Measurements from ENCODE around the gene SOCS3. TPM values are rescaled to one million over a fixed set of nuclear protein-coding genes. Genes with fewer than 3 reads are reported as not detected.
"Not testable (repeated sequence)": the region's sequence is repeated elsewhere in the genome, so short reads cannot be mapped to it uniquely, and the experiment has no call there.

SOCS3 gene
- total RNA-seq, 1 experiment from 2014 or later: 166 TPM

DNA sequence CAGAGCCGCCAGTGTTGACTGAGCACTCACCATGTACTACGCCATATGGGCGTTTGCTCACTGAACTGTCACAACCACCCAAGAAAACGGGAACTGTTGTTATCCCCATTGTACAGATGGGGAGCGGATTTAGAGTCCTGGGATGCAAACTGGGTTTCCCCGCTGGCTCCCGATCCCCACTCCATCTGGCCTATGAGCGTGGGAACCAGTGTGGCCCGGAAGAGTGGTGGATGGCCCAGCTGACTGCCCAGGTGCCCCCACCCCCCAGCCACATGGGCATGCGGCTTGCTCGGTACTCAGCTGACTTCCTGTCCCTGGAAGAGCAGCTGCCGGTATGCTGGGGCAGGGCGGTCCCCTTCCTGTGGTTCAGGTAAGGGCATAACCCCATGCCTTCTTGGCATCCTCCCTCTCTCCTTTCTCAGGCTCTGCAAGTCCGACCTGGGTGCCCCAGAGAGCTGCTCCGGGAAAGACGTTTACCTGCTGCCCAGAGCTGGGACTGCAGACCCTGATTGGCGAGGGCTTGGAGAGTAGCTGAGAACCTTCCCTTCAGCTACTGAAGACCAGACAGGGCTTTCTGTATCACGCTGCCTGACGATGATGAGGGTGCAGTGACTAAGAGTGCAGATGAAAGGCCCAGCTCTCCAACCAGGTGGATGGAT lies 16.2 kb downstream of the SOCS3 start:
- no peak for DNase-seq (ENCODE audit: low read depth, low spot score)
- in situ Hi-C loops (cut with HindIII; ENCODE audit: low pct_unique_long_range_greater_than_20kb, low sequenced_read_pairs): no loop called here

DNA sequence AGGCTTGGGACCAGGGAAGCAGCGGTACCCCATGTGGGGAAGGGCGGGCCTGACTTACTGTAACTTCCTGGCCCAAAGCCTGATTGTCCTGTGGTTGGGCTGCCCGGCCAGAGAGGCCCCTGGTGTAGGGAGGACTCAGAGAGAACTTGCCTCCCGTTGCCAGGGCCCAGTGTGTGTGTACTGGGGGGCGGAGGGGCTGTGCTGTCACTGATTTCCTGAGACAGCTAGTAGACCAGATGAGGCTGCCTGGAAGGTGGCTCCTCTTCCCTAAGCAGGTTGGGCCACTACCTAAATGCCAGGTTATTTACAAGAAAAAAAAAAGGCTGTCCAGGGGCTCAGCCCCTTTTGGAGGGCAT lies 16.7 kb downstream of the SOCS3 start:
- DNase-seq (ENCODE audit: low read depth, low spot score): no peak
- in situ Hi-C loops (cut with HindIII; ENCODE audit: low pct_unique_long_range_greater_than_20kb, low sequenced_read_pairs): no loop called here

DNA sequence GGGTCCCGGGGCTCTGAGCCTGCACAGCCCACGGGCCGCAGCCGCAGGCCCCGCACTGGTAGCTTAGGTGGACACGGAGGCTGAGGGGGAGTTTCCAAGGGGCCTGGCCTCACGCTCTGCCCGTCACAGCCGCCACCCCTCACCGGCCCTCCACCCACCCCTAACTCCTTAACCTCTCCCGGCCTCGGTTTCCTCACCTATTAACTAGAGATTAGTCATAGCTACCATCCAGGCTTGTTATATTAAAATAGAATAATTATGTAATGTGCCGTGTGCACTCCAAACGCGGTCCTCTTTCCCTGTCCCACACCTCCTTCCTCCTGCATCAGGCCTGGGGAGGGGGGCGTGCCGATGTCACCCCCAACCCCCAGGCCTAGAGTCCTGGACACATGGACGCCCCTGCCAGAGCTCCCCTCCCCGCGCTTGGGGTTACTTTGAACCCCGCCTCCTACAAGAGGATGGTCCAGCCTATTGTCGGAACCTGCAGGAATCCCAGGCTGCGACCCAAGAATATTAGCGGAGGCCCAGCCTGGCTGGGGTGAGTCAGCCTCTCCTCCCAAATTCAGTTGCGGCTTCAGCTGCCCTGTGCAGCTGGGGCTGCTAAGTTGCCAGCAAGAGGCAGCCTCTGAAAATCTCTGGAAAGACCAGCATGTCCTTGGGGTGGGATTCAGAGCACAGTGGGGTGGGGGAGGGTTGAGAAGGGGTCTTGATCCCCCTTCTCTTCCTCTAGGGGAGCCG lies 17.3 kb downstream of the SOCS3 start:
- DNase-seq (ENCODE audit: low read depth, low spot score): no peak
- in situ Hi-C loops (cut with HindIII; ENCODE audit: low pct_unique_long_range_greater_than_20kb, low sequenced_read_pairs): no loop called here

DNA sequence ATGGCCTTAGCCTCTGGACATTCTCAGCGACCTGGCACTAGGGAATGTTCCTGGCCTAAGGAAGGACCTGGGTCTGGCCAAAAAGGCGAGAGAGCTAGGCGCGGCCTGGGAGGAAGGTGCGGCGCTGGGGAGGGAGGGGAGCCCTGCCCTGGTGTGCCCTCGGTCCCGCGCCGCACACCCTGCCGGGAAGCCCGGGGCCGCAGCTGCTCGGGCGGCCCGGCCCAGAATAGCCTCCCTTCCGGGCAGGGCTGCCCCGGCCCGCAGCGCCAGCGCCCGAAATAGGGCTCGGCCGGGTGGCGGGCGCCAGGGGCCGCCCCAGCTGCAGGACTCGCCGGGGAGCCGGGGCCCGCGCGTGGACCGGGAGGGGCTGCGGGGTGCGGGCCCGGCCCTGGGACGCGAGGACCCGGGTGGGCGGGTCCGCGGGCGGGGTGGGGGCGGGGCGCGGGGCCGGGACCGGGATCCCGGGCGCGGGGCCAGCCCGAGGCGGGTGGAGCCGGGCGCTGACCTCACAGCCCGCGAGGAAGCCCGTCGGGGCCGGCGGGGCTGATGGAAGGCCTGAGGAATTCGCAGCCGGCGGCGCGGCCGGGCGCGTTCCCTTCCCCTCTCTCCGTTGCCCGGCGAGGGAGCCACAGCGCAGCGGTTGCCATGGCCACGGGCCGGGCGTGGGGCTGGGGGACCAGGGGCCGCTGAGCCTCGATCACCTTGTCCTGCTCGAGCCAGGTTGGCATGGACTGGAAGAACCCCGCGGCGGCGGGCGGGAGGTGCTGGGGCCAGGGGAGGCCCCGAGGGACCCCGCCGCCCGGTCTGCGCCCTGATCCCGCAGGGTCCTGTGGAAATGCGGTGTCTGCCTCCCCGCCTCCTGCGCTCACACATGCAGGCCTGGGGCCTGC lies 18.1 kb downstream of the SOCS3 start:
- in situ Hi-C loops (cut with HindIII; ENCODE audit: low pct_unique_long_range_greater_than_20kb, low sequenced_read_pairs): no loop called here
- DNase-seq (ENCODE audit: low read depth, low spot score): no peak

DNA sequence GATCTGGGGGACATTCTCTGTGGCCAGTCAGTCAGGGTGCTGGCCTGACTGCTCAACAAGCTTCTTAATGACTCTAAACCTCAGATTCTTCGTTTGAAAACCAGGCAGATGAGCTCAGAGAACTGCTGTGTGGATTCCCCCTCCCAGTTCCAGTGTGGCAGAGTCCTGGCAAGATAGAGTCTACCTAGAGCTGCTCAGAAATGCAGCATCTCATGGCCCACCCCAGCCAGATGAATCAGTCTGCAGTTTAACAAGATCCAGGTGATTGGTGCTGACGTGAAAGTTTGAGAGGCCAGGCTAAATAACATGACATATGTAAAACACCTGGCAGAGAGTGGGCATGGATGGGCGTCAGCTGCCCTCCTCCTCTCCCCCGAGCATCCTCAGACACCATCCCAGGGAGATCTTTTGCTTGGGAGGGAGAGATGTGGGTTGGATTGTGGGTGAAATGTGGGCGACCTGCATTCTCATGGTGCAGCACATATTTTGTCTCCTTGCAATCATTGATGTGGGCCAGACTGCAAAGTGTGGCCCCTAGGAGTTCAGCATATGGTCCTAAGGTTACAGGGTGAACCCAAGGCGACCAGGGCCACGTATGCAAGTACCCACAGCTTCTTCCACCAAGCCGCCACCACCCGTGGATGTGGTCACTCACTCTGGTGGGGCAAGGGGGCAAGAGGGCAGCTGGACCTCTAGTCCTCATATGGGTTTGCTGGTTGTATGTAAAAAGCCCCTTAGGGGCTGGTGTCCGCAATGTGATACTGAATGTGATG lies 19.5 kb downstream of the SOCS3 start:
- no peak for DNase-seq (ENCODE audit: low read depth, low spot score)
- in situ Hi-C loops (cut with HindIII; ENCODE audit: low pct_unique_long_range_greater_than_20kb, low sequenced_read_pairs): no loop called here

DNA sequence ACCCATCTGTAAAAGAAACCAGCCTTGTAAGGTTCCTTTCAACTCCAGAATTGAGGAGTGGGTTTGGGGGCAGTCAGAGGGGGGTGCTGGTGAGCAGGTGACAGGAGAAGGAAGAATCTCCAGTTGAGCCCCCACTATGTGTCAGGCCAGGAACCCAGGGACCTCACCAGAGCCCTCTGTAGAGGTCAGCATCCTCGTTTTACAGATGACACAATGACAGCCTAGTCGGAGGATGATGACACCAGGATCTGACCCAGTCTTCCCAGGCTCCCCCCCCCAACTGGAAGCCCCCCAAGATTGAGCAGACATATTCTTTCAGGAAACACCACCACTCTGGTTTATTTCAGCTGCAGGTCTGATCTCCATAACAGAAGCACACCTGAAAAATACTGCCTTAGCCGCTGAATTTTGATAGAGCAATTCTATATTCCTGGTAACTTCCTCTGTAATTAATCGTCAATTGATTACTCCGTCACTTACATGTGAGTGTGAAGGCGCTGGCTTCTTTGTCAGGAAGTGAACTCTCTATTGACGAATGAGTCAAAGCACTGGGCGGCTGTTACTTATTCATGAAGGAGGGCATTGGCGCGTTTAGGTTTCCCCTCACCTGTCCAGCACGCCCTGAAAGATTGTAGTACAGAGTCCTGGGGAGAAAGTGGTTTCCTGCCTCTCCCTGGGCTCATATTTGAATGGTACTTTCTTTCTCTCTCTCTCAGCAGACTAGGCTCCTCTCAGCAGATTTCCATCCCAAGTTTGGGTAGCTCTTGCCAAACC lies 21.2 kb downstream of the SOCS3 start:
- in situ Hi-C loops (cut with HindIII; ENCODE audit: low pct_unique_long_range_greater_than_20kb, low sequenced_read_pairs): no loop called here
- no peak for DNase-seq (ENCODE audit: low read depth, low spot score)

DNA sequence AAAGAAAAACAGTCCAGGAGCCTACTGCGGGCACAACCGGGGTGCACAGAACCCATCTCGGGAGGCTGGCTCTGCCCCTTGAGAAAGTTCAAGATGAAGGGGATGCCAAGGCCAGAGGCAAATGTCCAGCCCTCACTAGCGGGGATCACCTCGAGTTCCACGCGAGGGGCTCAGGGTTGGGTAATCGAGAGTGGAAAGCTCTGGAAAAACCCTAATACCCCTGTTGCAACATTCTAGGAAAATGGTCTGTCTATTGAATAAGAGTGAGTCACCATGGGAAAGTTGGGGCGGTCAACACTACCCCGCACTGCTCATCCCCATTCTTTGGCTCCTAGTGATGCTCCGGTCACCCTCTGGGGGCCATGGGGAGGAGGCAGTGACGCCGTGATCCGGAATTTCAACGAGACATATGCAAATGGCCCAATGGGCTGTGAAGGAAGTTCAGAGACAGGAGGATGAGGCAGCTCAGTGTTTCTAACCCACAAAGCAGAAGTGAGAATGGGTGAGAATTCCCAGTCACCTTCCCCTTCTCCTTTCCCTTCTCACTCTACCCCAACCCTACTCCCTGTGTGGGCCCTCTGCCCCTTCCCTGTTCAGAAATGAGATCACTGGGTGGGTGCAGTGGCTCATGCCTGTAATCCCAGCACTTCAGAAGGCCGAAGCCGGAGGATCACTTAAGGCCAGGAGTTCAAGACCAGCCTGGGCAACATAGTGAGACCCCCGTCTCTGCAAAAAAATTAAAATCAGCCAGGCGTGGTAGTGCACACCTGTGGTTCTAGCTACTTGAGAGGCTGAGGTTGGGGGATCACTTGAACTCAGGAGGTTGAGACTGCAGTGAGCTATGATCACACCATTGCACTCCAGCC lies 22.4 kb downstream of the SOCS3 start:
- in situ Hi-C loops (cut with HindIII; ENCODE audit: low pct_unique_long_range_greater_than_20kb, low sequenced_read_pairs): no loop called here
- DNase-seq (ENCODE audit: low read depth, low spot score): no peak

DNA sequence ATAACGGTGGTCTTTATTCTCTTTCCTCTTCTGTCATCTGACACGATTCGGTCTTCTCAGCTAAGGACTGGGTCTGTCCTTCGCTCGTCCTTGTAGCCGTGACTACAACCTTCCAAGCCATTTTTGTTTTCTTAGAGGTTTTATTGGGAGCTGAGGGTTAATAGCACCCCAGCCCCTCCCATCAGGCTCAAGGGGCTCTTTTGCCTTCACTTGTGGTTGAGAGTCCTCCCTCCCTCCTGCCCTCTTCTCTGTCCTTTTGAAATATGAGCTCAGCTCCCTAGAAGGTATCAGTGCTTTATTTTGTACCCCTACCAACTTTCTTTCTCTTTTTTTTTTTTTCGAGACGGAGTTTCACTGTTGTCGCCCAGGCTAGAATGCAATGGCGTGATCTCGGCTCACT lies 24.7 kb downstream of the SOCS3 start:
- in situ Hi-C loops (cut with HindIII; ENCODE audit: low pct_unique_long_range_greater_than_20kb, low sequenced_read_pairs): no loop called here
- no peak for DNase-seq (ENCODE audit: low read depth, low spot score)

DNA sequence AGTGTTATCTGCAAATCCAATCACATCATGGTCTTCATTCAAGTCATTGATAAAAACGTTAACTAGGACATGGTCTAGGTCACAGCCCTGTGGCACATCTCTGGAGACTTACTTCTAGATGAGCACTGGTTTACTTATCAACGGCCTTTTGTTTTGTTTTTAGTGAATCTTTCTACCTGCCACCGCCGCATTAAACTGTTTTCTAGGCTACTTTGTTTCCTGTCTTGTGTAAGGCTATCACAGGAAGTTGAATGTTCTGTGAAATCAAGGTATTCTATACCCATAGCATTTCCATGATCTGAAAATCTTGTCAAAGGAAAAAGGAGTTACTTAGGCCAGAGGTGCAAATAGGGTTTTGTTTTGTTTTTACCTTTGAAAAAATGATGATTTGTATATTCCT lies 26.9 kb downstream of the SOCS3 start:
- in situ Hi-C loops (cut with HindIII; ENCODE audit: low pct_unique_long_range_greater_than_20kb, low sequenced_read_pairs): no loop called here
- no peak for DNase-seq (ENCODE audit: low read depth, low spot score)

DNA sequence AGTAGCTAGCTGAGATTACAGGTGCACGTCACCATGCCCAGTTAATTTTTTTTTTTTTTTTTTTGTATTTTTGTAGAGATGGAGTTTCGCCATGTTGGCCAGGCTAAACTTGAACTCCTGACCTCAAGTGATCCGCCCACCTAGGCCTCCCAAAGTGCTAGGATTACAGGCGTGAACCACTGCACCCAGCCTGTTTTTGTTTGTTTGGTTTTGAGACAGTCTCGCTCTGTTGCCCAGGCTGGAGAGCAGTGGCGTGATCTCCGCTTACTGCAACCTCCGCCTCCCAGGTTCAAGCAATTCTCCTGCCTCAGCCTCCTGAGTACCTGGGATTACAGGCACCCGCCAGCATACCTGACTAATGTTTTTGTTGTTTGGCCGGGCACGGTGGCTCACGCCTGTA lies 28.5 kb downstream of the SOCS3 start:
- DNase-seq (ENCODE audit: low read depth, low spot score); in situ Hi-C loops (cut with HindIII; ENCODE audit: low pct_unique_long_range_greater_than_20kb, low sequenced_read_pairs): not testable (repeated sequence)

DNA sequence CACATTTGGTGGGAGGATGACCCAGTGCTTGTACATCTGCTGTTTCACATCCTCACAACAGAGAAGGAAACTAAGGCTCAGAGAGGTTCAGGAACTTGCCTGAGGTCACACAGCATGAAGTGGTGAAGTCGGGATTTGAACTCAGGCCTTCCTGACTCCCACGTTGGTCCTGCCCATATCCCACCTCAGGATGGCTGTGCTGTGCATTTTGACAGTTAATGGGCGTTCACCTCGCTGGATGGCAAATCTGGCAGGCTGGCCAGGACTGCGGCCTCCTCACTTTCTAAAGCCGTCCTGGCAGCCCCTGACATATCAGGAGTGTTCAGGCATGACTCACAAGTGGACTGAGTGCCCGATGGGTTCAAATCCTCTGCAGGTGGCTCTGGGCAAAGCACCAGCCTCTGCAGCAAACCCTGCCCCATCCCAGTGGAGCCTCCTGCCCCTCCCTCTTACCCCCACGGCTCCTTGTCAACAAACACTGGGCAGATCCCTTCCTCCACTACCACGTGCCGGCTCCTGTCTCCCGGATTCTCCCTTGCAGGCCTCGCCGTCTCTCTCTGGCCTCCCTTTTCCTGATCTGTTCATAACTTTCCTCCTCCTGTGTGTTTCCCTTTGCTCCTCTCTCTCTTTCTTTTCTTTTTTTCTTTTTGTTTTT lies 29.2 kb downstream of the SOCS3 start:
- in situ Hi-C loops (cut with HindIII; ENCODE audit: low pct_unique_long_range_greater_than_20kb, low sequenced_read_pairs): no loop called here
- DNase-seq (ENCODE audit: low read depth, low spot score): no peak

DNA sequence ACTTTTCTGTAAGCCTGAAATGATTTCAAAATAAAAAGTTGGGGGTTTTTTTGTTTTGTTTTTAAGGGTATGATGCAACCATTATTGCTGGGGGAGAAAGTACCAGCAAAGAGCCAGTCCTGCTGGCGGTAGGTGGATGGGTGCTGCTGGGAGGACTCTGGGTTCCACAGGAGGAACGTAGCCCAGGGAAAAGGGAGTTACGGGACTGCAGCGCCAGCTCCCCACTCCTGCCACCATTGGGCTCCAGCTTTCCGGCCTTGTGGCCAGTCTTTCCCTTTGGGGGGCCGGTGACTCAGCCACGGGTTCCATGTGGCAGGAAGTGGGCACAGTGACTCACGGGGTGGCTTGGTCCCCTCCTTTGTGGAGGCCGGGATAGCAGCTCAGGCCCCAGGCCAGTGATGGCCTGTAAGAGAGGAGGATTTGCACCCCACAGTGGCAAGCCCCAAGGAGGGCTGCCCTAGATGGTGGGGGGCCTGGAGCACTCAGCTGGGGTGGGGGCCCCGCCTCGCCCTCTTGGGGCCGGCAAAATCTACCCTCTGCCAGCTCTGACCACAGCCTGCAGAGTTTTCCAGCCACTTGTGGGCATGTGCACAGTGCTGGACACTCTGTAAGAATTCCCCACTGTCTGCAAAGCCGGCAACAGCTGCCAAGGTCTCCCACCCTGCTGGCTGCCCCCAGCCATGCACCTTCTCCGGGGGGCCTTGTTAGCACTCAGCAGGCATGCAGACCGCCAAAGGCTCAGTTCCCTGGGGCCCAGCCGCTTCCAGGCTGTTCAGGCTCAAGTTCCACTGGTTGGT lies 30.4 kb downstream of the SOCS3 start:
- no peak for DNase-seq (ENCODE audit: low read depth, low spot score)
- in situ Hi-C loops (cut with HindIII; ENCODE audit: low pct_unique_long_range_greater_than_20kb, low sequenced_read_pairs): no loop called here

DNA sequence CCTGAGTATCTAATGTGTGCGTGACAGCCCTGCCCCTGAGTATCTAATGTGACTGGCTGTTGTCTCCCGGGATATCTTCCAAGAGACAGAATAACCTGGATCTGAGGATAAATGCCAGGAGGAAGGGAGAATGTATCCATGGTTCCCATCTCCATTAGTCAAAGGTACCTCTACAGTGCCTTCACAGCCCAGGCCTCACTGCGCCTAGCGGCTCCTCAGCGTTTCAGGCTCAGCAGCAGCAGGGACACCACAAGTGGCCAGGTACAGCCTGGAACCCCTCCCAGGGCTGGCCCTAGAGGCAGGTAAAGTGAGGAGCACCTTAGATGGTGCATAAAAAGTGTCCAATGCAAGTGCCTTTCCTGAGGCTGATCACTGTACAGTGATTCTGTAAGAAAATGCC lies 32.0 kb downstream of the SOCS3 start:
- in situ Hi-C loops (cut with HindIII; ENCODE audit: low pct_unique_long_range_greater_than_20kb, low sequenced_read_pairs): no loop called here
- DNase-seq (ENCODE audit: low read depth, low spot score): no peak

DNA sequence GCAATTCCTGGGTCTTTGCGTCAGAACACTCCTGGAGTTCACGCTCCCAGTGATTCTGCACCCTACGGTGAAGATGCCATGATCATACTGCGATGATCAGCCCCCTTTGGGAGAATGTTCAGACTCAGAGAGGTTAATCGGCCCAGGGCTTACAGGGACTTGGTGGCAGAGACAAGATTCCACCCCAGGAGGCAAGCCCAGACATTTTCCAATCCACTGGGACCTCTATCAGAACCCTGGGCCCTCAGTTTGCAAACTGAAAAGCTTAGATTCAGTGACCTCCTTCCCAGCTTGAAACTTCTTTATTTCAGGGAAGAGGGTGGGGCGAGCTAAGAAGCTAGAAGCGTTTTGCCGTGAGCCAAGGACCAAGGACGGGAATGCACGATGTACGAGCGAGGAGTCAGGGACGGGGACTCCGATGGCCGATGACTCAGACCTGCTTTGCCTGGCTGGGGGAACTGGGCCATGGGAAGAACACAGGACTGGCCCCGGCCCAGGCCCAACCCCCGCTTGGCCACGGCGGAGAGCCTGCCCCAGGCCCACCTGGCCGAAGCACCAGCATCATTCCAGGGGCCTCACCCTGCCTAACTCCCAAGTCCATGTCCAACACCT lies 34.7 kb downstream of the SOCS3 start:
- DNase-seq (ENCODE audit: low read depth, low spot score): no peak
- in situ Hi-C loops (cut with HindIII; ENCODE audit: low pct_unique_long_range_greater_than_20kb, low sequenced_read_pairs): no loop called here
